ENCODE results near the gene HCFC1R1.

GRCh38 chr16:3035972-3036725 lies 12.4 kb upstream of the HCFC1R1 start:
- TF ChIP-seq, protein P1, sequence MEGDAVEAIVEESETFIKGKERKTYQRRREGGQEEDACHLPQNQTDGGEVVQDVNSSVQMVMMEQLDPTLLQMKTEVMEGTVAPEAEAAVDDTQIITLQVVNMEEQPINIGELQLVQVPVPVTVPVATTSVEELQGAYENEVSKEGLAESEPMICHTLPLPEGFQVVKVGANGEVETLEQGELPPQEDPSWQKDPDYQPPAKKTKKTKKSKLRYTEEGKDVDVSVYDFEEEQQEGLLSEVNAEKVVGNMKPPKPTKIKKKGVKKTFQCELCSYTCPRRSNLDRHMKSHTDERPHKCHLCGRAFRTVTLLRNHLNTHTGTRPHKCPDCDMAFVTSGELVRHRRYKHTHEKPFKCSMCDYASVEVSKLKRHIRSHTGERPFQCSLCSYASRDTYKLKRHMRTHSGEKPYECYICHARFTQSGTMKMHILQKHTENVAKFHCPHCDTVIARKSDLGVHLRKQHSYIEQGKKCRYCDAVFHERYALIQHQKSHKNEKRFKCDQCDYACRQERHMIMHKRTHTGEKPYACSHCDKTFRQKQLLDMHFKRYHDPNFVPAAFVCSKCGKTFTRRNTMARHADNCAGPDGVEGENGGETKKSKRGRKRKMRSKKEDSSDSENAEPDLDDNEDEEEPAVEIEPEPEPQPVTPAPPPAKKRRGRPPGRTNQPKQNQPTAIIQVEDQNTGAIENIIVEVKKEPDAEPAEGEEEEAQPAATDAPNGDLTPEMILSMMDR (IDR thresholded peaks at IDR 0.05) = no peak
- no peak for TF ChIP-seq POLR2A (IDR thresholded peaks at IDR 0.05)

Measured in adrenal gland (tissue), 5 donors.